RWPE1 (cell line): ENCODE data around the gene CAPN1.

Experiments used
- CTCF ChIA-PET: fragments of 350-600 bp; sonication (Branson Sonifier 250); formaldehyde crosslinking; extraction: SDS; loops from one replicate; lab custom pipeline; 2021; lab: Yijun Ruan, JAX
- POLR2A ChIA-PET: fragments of 400-600 bp; formaldehyde crosslinking; extraction: SDS; loops from one replicate; lab custom pipeline; 2020; ENCODE audit warnings: antibody characterized with exemption; ENCODE audit not compliant: low non-redundant PET; lab: Yijun Ruan, JAX
- DNase-seq: peaks from one replicate; pipeline ENCODE4 v3.0.0; 2012; ENCODE audit warnings: low spot score
- H3K27ac ChIP-seq: fragments of 450-650 bp; 2 replicates; pipeline ENCODE4 v1.5.1; 2017
- TF ChIP-seq, protein P1 (sequence below): fragments of 450-650 bp; conservative IDR thresholded peaks from 2 replicates; pipeline ENCODE4 v1.5.1; 2017; ENCODE audit warnings: low read depth, mild to moderate bottlenecking

Gene CAPN1

DNA sequence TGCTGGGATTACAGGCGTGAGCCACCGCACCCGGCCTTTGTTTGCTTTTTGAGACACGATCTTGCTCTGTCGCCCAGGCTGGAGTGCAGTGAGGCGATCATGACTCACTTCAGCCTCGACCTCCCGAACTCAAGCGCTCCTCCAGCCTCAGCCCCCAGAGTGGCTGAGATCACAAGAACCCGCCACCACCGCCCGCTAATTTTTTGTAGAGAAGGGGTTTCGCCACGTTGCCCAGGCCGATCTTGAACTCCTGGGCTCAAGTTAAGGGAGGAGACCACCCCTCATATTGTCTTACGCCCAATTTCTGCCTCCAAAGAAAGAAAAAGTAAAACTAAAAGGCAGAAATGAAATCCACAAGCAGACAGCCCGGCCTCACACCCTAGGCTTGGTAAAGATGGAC lies 78.6 kb downstream of the CAPN1 start:
- no peak overlapping the region for H3K27ac ChIP-seq
- CTCF ChIA-PET, result interaction anchor here (0.6 kb wide), 1 partner anchor 70 kb away, joined by 3 read pairs; no protein-coding TSS in a partner anchor
- TF ChIP-seq, protein P1, sequence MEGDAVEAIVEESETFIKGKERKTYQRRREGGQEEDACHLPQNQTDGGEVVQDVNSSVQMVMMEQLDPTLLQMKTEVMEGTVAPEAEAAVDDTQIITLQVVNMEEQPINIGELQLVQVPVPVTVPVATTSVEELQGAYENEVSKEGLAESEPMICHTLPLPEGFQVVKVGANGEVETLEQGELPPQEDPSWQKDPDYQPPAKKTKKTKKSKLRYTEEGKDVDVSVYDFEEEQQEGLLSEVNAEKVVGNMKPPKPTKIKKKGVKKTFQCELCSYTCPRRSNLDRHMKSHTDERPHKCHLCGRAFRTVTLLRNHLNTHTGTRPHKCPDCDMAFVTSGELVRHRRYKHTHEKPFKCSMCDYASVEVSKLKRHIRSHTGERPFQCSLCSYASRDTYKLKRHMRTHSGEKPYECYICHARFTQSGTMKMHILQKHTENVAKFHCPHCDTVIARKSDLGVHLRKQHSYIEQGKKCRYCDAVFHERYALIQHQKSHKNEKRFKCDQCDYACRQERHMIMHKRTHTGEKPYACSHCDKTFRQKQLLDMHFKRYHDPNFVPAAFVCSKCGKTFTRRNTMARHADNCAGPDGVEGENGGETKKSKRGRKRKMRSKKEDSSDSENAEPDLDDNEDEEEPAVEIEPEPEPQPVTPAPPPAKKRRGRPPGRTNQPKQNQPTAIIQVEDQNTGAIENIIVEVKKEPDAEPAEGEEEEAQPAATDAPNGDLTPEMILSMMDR, result no peak
- DNase-seq, result no peak
- POLR2A ChIA-PET, result no interaction called here

DNA sequence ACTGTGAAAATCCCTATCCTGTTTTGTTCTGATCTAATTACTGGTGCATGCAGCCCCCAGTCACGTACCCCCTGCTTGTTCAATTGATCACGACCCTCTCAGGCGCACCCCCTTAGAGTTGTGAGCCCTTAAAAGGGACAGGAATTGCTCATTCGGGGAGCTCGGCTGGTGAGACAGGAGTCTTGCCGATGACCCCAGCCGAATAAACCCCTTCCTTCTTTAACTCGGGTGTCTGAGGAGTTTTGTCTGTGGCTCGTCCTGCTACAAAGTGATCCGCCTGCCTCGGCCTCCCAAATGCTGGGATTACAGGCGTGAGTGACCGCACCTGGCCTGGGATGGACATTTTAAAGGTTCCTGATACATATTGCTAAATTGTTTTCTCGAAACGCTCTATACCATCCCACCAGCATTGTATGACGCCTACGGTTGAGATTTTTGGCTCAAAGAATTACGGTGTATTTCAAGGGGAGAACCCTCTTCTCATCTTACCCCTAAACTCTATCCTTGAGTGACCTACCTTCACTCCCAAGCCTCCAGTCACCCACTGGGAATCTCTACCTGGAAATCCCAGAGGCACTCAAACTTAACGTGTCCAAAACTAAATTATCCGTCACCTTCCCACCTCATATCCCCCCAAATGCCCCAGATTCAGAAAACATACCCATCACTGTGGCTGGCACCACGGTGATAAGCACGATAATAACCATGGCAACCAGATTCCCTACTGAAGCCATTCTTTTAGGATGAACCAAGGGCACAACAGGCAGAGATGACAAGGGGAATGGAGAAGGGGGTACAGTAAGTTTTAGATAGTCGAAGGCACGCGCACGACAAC lies 79.2 kb downstream of the CAPN1 start:
- TF ChIP-seq, protein P1, result no peak
- no peak for DNase-seq
- ChIA-PET CTCF (interaction anchor here (0.6 to 2.2 kb wide), 2 partner anchors 55 to 69 kb away, joined by 3 to 12 read pairs; partner anchors contain the start of gene CDC42EP2), POLR2A (interaction anchor here (0.5 to 0.7 kb wide), 2 partner anchors 69 to 103 kb away, joined by 4 to 5 read pairs; no protein-coding TSS in a partner anchor)
- peak overlapping the region; percentile 94 for H3K27ac ChIP-seq
